ENCODE results near the gene ADAM12.

Gene ADAM12

DNA sequence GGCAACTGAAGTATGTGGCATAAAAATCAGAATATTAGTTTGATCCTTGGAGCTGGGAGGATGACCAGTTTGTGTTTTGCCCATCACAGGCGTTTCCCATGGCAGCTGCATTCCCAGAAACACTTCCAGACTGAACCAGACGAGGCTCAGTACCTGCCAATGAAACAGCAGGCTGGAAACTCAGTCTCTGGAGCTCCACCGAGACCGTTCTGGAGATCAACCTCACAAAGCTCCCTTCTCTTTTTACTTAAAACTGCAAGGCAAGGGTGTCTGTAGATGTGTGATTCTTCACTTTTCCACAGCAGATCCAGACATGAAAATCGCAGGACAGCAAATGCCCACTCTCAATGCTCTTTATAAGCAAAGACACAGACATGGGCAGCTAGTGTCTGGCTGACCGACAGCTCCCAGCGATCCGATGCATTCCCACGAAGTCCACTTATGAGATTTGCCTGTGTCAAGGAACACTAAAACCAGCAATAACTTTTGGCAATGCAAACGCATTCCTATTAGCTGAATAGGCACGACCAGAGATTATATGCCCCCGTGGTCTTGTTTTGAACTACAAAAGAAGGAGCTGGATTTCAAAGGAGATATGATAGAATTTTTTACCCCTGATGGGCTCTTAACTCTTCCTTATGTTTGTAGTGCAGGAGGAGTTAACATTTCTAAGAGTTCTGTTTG, 72.6 kb downstream of the ADAM12 start:
- in situ Hi-C loops (cut with HindIII; ENCODE audit: low sequenced_read_pairs), result no loop called here
- DNase-seq (ENCODE audit: low read depth), result peak; percentile 83
- peak overlapping the region; percentile 4 for H3K4me3 ChIP-seq (ENCODE audit: low read depth, low read length)
- TF ChIP-seq, protein P1, sequence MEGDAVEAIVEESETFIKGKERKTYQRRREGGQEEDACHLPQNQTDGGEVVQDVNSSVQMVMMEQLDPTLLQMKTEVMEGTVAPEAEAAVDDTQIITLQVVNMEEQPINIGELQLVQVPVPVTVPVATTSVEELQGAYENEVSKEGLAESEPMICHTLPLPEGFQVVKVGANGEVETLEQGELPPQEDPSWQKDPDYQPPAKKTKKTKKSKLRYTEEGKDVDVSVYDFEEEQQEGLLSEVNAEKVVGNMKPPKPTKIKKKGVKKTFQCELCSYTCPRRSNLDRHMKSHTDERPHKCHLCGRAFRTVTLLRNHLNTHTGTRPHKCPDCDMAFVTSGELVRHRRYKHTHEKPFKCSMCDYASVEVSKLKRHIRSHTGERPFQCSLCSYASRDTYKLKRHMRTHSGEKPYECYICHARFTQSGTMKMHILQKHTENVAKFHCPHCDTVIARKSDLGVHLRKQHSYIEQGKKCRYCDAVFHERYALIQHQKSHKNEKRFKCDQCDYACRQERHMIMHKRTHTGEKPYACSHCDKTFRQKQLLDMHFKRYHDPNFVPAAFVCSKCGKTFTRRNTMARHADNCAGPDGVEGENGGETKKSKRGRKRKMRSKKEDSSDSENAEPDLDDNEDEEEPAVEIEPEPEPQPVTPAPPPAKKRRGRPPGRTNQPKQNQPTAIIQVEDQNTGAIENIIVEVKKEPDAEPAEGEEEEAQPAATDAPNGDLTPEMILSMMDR (IDR thresholded peaks at IDR 0.05; ENCODE audit: low read depth, low read length, missing control alignments), result no peak

DNA sequence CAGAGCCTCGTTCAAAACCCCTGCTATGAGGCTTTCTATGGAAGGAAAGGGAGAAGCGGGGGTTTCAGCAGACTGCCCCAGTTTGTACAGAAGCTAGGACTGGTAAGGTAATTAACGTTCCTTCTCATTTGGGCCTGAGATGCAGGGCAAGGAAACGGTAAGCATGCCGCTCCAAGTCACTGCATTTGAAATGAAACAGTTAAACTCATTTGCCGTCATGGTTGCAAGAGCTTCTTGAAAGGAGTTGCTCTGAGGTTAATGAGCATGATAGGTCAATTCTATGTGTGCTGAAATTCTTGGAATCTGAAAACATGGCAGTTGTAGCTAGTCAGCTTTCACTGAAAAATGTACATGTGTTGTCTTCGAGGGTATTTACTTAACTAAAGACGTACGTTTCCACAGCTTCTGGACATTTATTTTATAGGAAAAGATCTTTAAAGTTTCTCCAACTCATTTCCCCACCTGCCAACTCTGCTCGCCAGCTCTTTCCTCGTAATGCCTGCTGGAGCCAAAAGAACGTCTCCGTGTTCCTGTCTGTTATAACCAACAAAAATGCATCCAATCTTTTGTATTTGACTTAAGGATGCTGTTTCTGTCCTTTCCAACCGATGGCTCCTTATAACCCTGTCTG, 73.3 kb downstream of the ADAM12 start:
- TF ChIP-seq, protein P1 (IDR thresholded peaks at IDR 0.05; ENCODE audit: low read depth, low read length, missing control alignments), result no peak
- in situ Hi-C loops (cut with HindIII; ENCODE audit: low sequenced_read_pairs), result no loop called here
- no peak overlapping the region for H3K4me3 ChIP-seq (ENCODE audit: low read depth, low read length)
- DNase-seq (ENCODE audit: low read depth), result peak; percentile 22

DNA sequence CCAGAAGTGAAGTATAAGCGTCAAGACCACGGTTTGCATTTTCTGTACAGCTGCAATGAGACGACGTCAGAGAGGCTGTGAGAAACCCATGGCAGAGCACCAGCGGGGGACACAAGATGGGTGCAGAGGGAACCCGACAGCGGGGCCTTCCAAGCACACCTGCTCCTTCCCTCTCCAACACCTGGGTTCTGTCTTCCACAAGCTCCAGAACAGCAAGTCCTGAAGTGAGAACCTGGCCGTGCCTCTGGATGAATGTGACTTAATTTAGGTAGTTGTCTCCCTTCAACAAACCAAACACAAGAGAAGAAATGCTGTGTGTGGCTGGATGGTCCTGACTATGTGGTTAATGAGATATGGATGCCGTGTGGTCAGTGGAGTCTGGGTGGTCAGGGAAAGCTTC, 76.1 kb downstream of the ADAM12 start:
- in situ Hi-C loops (cut with HindIII; ENCODE audit: low sequenced_read_pairs), result no loop called here
- TF ChIP-seq, protein P1 (IDR thresholded peaks at IDR 0.05; ENCODE audit: low read depth, low read length, missing control alignments), result no peak
- H3K4me3 ChIP-seq (ENCODE audit: low read depth, low read length), result no peak overlapping the region
- DNase-seq (ENCODE audit: low read depth), result no peak

DNA sequence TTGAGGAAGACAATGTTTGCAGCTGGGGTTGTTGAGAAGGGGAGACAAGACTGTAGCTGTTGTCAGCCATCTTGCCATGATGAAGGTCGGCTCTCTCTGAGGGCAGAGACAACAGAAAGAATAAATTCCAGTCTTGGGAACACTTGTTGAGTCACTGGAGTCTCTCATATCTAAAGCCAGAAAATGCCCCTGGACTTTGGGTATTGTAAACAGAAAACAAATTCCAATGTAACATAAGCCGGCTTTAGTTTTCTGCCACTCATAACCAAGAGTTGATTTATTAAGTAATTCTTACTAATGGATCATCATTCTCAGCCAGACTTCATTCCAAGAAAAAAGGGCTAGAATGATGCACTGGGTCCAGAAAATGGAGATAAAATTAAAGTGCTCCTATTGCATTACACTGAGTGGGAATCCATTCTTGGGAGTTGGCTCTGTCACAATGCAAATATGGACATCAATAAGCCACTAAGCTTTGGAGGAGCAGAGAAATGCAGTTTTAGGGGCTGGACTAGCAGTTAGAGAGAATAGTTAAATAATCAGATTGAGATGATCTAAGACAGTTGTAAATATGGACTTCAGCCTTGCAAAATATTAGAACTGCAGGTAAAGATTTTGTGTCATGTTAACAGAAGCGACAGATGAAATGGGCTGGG, 78.9 kb downstream of the ADAM12 start:
- in situ Hi-C loops (cut with HindIII; ENCODE audit: low sequenced_read_pairs), result no loop called here
- TF ChIP-seq, protein P1 (IDR thresholded peaks at IDR 0.05; ENCODE audit: low read depth, low read length, missing control alignments), result no peak

GRCh38 chr10:126302826-126303665, 85.2 kb downstream of the ADAM12 start:
- TF ChIP-seq, protein P1 (IDR thresholded peaks at IDR 0.05; ENCODE audit: low read depth, low read length, missing control alignments), result no peak
- in situ Hi-C loops (cut with HindIII; ENCODE audit: low sequenced_read_pairs), result no loop called here
- H3K4me3 ChIP-seq (ENCODE audit: low read depth, low read length), result no peak overlapping the region
- DNase-seq (ENCODE audit: low read depth), result no peak

More for the DNA sequence above, 78.9 kb downstream of the ADAM12 start:
- no peak overlapping the region for H3K4me3 ChIP-seq (ENCODE audit: low read depth, low read length)
- DNase-seq (ENCODE audit: low read depth), result no peak

DNA sequence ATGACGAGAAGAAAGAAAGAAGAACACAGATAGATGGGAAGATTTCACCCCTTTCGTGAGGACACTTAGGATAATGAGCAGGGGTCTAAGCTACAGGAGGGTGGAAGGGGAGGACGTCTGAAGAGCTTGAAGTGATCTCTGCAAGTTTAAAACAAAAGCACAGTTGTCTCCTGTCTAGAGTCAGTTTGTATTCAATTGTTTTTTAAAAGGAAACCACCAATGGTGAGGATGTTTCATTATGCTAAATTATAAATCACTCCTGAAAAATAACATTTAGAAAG, 85.9 kb downstream of the ADAM12 start:
- in situ Hi-C loops (cut with HindIII; ENCODE audit: low sequenced_read_pairs), result no loop called here
- TF ChIP-seq, protein P1 (IDR thresholded peaks at IDR 0.05; ENCODE audit: low read depth, low read length, missing control alignments), result no peak
- no peak overlapping the region for H3K4me3 ChIP-seq (ENCODE audit: low read depth, low read length)
- no peak for DNase-seq (ENCODE audit: low read depth)
